Progenitor cell of endocrine pancreas (in vitro differentiated cells): ENCODE data around the gene FGD4. TPM values are rescaled to one million over a fixed set of nuclear protein-coding genes. Genes with fewer than 3 reads are reported as not detected.
A peak's percentile ranks its signal among the peaks of the same experiment; 100 is the strongest.

Experiments
- DNase-seq: peaks from one replicate; pipeline ENCODE4 v3.0.0; 2021; ENCODE audit warnings: low spot score; ENCODE audit not compliant: unreplicated experiment
- H3K27ac Mint-ChIP-seq: 2 replicates; pipeline ENCODE4 v1.8.0; 2021; ENCODE audit warnings: mild to moderate bottlenecking, moderate library complexity, mixed read lengths
- H3K27me3 Mint-ChIP-seq: 2 replicates; pipeline ENCODE4 v1.8.0; 2021; ENCODE audit warnings: mixed read lengths
- H3K36me3 Mint-ChIP-seq: 2 replicates; pipeline ENCODE4 v1.8.0; 2022; ENCODE audit warnings: mixed read lengths; ENCODE audit not compliant: insufficient read depth
- H3K4me1 Mint-ChIP-seq: 2 replicates; pipeline ENCODE4 v1.8.0; 2021; ENCODE audit warnings: low read depth, mixed read lengths
- H3K4me3 Mint-ChIP-seq: 2 replicates; pipeline ENCODE4 v1.8.0; 2021; ENCODE audit warnings: low read depth, mild to moderate bottlenecking, moderate library complexity, mixed read lengths
- H3K9me3 Mint-ChIP-seq: 2 replicates; pipeline ENCODE4 v1.8.0; 2021; ENCODE audit warnings: low read depth, mixed read lengths
- CTCF ChIP-seq: fragments of 200-600 bp; sonication (generic); IDR thresholded peaks from one replicate; pipeline ENCODE4 v1.5.0; 2021; ENCODE audit warnings: antibody characterized with exemption, mild to moderate bottlenecking; ENCODE audit not compliant: unreplicated experiment
- total RNA-seq: library from RNA; stranded (reverse); gene quantifications from 2 replicates; pipeline ENCODE4 v1.2.1, GENCODE V29; 2021

Gene FGD4
- total RNA-seq, 1 donor from 2014 or later: 83.8 TPM

- no peak for DNase-seq
- H3K36me3 Mint-ChIP-seq: peaks cover 4% of the 10 kb centered on the region
- peaks cover 9% of the 10 kb centered on the region for H3K4me1 Mint-ChIP-seq
- peak overlapping the region; percentile 71 for H3K27ac Mint-ChIP-seq
- no peaks in the 10 kb centered on the region for H3K27me3 Mint-ChIP-seq
- no peak for TF ChIP-seq CTCF
- no peak overlapping the region for H3K4me3 Mint-ChIP-seq
- no peaks in the 10 kb centered on the region for H3K9me3 Mint-ChIP-seq
These were observed 36.8 kb downstream of the FGD4 start for GRCh38 chr12:32435921-32436705.

- no peak for DNase-seq
- no peaks in the 10 kb centered on the region for H3K9me3 Mint-ChIP-seq
- no peak overlapping the region for H3K4me3 Mint-ChIP-seq
- H3K4me1 Mint-ChIP-seq: peaks cover 9% of the 10 kb centered on the region
- peaks cover 4% of the 10 kb centered on the region for H3K36me3 Mint-ChIP-seq
- H3K27me3 Mint-ChIP-seq: no peaks in the 10 kb centered on the region
- TF ChIP-seq CTCF: no peak
- H3K27ac Mint-ChIP-seq: peak overlapping the region; percentile 93
These were observed 37.7 kb downstream of the FGD4 start for GRCh38 chr12:32437095-32437515.

GRCh38 chr12:32440120-32440865 is 40.9 kb downstream of the FGD4 start:
- peaks cover 3% of the 10 kb centered on the region for H3K36me3 Mint-ChIP-seq
- no peak for TF ChIP-seq CTCF

GRCh38 chr12:32443491-32443890 is 44.1 kb downstream of the FGD4 start:
- DNase-seq: no peak
- TF ChIP-seq CTCF: peak; percentile 11
- Mint-ChIP-seq H3K27me3 (no peaks in the 10 kb centered on the region), H3K27ac (no peak overlapping the region), H3K4me1 (peaks cover 24% of the 10 kb centered on the region), H3K9me3 (no peaks in the 10 kb centered on the region), H3K36me3 (no peaks in the 10 kb centered on the region), H3K4me3 (no peak overlapping the region)

More at GRCh38 chr12:32440120-32440865, 40.9 kb downstream of the FGD4 start:
- Mint-ChIP-seq H3K4me1 (peaks cover 17% of the 10 kb centered on the region), H3K27ac (no peak overlapping the region), H3K9me3 (no peaks in the 10 kb centered on the region), H3K27me3 (no peaks in the 10 kb centered on the region), H3K4me3 (no peak overlapping the region)
- DNase-seq: no peak

GRCh38 chr12:32444895-32445294 is 45.5 kb downstream of the FGD4 start:
- Mint-ChIP-seq H3K27me3 (no peaks in the 10 kb centered on the region), H3K4me3 (no peak overlapping the region), H3K27ac (no peak overlapping the region), H3K9me3 (no peaks in the 10 kb centered on the region), H3K4me1 (peaks cover 26% of the 10 kb centered on the region), H3K36me3 (no peaks in the 10 kb centered on the region)
- no peak for TF ChIP-seq CTCF
- DNase-seq: no peak
